KOPT-K1 (cell line): Measurements from ENCODE around the gene MMP20.
A peak's percentile ranks its signal among the peaks of the same experiment; 100 is the strongest.

ENCODE experiments used
- H3K27ac ChIP-seq: fragments of 200-600 bp; sonication (generic); 2 replicates; pipeline ENCODE4 v1.5.1; 2016; ENCODE audit warnings: antibody characterized with exemption, mild to moderate bottlenecking, low read depth, low read length; ENCODE audit not compliant: poor library complexity, severe bottlenecking
- H3K36me3 ChIP-seq: fragments of 200-600 bp; sonication (generic); 2 replicates; pipeline ENCODE4 v1.5.1; 2017; ENCODE audit warnings: antibody characterized with exemption, mild to moderate bottlenecking, low read length, moderate library complexity; ENCODE audit not compliant: insufficient read depth
- H3K9me3 ChIP-seq: fragments of 200-600 bp; sonication (generic); 2 replicates; pipeline ENCODE4 v1.5.1; 2017; ENCODE audit warnings: antibody characterized with exemption, low read length, mild to moderate bottlenecking; ENCODE audit not compliant: insufficient read depth, poor library complexity, severe bottlenecking

The MMP20 gene

GRCh38 chr11:102568851-102569250 is 56.3 kb downstream of the MMP20 start:
- H3K36me3 ChIP-seq, result no peaks in the 10 kb centered on the region
- peaks cover 37% of the 10 kb centered on the region for H3K9me3 ChIP-seq
- no peak overlapping the region for H3K27ac ChIP-seq

GRCh38 chr11:102566112-102566511 is 59.0 kb downstream of the MMP20 start:
- Histone ChIP-seq H3K36me3 (no peaks in the 10 kb centered on the region), H3K27ac (no peak overlapping the region), H3K9me3 (peaks cover 37% of the 10 kb centered on the region)

GRCh38 chr11:102564110-102564509 is 61.0 kb downstream of the MMP20 start:
- Histone ChIP-seq H3K9me3 (peaks cover 29% of the 10 kb centered on the region), H3K27ac (no peak overlapping the region), H3K36me3 (no peaks in the 10 kb centered on the region)

GRCh38 chr11:102561636-102562035 is 63.5 kb downstream of the MMP20 start:
- H3K36me3 ChIP-seq, result no peaks in the 10 kb centered on the region
- peaks cover 29% of the 10 kb centered on the region for H3K9me3 ChIP-seq
- peak overlapping the region; percentile 84 for H3K27ac ChIP-seq

GRCh38 chr11:102560555-102561011 is 64.5 kb downstream of the MMP20 start:
- H3K9me3 ChIP-seq, result peaks cover 20% of the 10 kb centered on the region
- peak overlapping the region; percentile 84 for H3K27ac ChIP-seq
- no peaks in the 10 kb centered on the region for H3K36me3 ChIP-seq

GRCh38 chr11:102559839-102560238 is 65.3 kb downstream of the MMP20 start:
- Histone ChIP-seq H3K36me3 (no peaks in the 10 kb centered on the region), H3K27ac (peak overlapping the region; percentile 84), H3K9me3 (peaks cover 20% of the 10 kb centered on the region)

- Histone ChIP-seq H3K9me3 (peaks cover 20% of the 10 kb centered on the region), H3K27ac (no peak overlapping the region), H3K36me3 (no peaks in the 10 kb centered on the region)
Measured at GRCh38 chr11:102555091-102555490, 70.0 kb downstream of the MMP20 start.

GRCh38 chr11:102553835-102554282 is 71.3 kb downstream of the MMP20 start:
- Histone ChIP-seq H3K9me3 (peaks cover 18% of the 10 kb centered on the region), H3K36me3 (no peaks in the 10 kb centered on the region), H3K27ac (no peak overlapping the region)

- no peak overlapping the region for H3K27ac ChIP-seq
Measured at GRCh38 chr11:102552447-102553194, 72.5 kb downstream of the MMP20 start.

GRCh38 chr11:102552020-102552419 is 73.1 kb downstream of the MMP20 start:
- peaks cover under 1% of the 10 kb centered on the region for H3K9me3 ChIP-seq
- no peak overlapping the region for H3K27ac ChIP-seq
- H3K36me3 ChIP-seq, result no peaks in the 10 kb centered on the region

More at GRCh38 chr11:102552447-102553194, 72.5 kb downstream of the MMP20 start:
- Histone ChIP-seq H3K9me3 (peaks cover 7% of the 10 kb centered on the region), H3K36me3 (no peaks in the 10 kb centered on the region)

GRCh38 chr11:102551169-102551781 is 73.9 kb downstream of the MMP20 start:
- no peaks in the 10 kb centered on the region for H3K36me3 ChIP-seq
- no peaks in the 10 kb centered on the region for H3K9me3 ChIP-seq
- no peak overlapping the region for H3K27ac ChIP-seq

- Histone ChIP-seq H3K36me3 (no peaks in the 10 kb centered on the region), H3K27ac (no peak overlapping the region), H3K9me3 (no peaks in the 10 kb centered on the region)
Measured at GRCh38 chr11:102546923-102547471, 78.1 kb downstream of the MMP20 start.

- H3K9me3 ChIP-seq, result no peaks in the 10 kb centered on the region
- no peak overlapping the region for H3K27ac ChIP-seq
- no peaks in the 10 kb centered on the region for H3K36me3 ChIP-seq
Measured at GRCh38 chr11:102546427-102546826, 78.7 kb downstream of the MMP20 start.

- Histone ChIP-seq H3K27ac (no peak overlapping the region), H3K9me3 (no peaks in the 10 kb centered on the region)
Measured at GRCh38 chr11:102545701-102546100, 79.4 kb downstream of the MMP20 start.

GRCh38 chr11:102544594-102544993 is 80.5 kb downstream of the MMP20 start:
- H3K9me3 ChIP-seq, result no peaks in the 10 kb centered on the region
- no peak overlapping the region for H3K27ac ChIP-seq

More at GRCh38 chr11:102545701-102546100, 79.4 kb downstream of the MMP20 start:
- no peaks in the 10 kb centered on the region for H3K36me3 ChIP-seq

More at GRCh38 chr11:102544594-102544993, 80.5 kb downstream of the MMP20 start:
- H3K36me3 ChIP-seq, result no peaks in the 10 kb centered on the region
